ENCODE results near the gene METTL15.

DNA sequence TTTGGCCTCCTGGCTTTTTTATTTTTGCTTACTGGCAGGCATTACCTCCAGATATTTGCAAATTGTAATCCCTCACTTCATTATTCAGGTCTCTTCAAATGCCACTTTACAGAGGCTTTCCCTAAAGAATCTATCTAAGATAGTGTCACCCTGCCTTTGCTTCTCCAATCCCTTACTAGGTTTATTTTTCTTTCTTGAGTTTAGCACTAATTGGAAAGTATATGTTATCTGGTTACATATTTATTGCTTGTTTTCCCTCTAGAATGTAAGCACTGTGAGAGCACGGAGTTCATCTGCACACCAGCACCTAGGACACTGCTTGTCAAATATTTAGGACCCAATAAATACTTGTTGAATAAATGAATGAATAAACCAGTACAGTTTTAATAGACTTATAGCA lies 3.8 kb upstream of the METTL15 start:
- no peak for TF ChIP-seq EZH2 (IDR thresholded peaks at IDR 0.05; ENCODE audit: low read length, unreplicated experiment)
- TF ChIP-seq, protein P1, sequence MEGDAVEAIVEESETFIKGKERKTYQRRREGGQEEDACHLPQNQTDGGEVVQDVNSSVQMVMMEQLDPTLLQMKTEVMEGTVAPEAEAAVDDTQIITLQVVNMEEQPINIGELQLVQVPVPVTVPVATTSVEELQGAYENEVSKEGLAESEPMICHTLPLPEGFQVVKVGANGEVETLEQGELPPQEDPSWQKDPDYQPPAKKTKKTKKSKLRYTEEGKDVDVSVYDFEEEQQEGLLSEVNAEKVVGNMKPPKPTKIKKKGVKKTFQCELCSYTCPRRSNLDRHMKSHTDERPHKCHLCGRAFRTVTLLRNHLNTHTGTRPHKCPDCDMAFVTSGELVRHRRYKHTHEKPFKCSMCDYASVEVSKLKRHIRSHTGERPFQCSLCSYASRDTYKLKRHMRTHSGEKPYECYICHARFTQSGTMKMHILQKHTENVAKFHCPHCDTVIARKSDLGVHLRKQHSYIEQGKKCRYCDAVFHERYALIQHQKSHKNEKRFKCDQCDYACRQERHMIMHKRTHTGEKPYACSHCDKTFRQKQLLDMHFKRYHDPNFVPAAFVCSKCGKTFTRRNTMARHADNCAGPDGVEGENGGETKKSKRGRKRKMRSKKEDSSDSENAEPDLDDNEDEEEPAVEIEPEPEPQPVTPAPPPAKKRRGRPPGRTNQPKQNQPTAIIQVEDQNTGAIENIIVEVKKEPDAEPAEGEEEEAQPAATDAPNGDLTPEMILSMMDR (conservative IDR thresholded peaks at IDR 0.05; ENCODE audit: low read depth, low read length), result no peak
- TF ChIP-seq EZH2phosphoT487 (IDR thresholded peaks at IDR 0.05; ENCODE audit: borderline replicate concordance, low read length), result no peak
